ENCODE data around the gene KHDRBS2.

Gene KHDRBS2

DNA sequence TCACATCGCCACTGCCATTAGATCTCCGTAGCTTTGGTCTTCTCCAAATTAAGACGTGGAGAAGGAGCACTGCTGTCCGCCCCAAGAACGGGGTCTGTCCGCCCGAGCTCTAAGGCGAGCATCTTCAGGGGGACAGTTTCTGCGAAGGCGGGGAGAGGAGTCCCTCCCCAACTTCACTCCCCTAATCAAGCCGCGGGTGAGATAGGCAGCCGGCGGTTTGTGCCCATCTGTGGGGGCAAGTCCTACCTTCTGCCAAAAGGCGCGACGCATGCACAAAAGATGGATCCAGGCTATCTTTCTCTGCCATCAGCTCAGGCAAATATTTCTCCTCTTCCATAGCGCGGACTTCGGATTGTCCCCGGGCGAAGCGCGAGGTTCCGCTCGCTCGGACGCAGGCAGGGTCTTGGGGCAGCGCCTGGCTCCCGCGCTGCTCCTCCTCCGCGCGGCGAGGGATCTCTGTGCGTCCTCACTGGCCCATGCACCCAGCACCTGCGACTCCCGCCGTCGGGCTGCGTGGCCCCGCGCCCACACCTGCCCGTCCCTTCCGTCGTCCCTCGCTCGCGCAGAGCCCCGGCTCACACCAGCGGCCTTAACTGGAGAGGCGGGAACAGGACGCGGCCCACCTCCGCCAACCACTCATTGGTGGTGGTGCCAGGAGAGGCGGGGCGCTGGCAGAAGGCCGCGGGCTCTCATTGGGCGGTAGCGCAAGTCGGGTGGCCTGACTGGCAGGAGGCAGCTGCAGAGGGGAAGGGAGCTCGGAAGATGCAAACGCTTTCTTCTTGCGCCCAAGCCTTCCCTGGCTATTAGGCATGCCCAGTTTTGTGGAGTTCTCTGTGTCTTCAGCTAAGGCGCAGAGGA lies at the start of gene KHDRBS2:
KHDRBS2 (minus strand) TSS at position 614 of the 858 bp plus-strand sequence.
- no peak for DNase-seq

DNA sequence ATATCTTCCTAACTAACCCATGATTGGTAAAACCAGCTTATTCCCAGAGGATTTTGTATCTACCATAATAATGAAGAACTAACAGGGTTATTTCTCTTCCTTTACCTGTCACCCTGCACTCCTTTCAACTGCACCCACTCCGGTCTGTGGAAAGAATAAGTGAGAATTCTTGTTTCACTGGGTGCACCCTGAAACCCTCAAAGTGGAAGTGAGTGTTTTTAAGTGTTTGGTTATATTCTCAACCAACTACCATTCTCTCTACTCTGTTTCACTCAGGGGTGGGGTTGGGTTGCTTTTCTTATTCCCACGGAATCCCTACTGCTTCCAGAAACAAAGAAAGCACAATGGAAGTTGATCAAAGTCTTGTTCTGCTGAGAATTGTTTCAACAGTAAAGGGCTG lies 42.6 kb upstream of the KHDRBS2 start:
- no peak for DNase-seq

DNA sequence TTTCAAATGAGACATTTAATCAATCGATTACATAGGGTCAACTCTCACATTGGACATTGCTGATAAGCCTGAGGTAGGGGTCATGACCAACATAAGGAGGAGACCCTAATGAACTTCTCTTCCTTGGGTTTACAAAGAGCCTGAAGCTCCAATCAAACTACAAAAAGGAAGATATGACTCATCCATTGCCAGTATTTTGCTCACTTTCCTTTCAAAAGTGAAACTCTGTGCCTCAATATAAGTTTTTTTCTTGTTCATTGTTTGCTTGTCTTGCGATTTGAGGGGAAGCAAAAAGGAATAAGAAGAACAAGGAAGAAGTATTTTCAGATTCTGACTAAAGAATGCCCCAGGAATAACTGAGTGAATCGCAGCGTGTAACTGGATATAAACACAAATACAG lies 38.8 kb upstream of the KHDRBS2 start:
- DNase-seq, result no peak

DNA sequence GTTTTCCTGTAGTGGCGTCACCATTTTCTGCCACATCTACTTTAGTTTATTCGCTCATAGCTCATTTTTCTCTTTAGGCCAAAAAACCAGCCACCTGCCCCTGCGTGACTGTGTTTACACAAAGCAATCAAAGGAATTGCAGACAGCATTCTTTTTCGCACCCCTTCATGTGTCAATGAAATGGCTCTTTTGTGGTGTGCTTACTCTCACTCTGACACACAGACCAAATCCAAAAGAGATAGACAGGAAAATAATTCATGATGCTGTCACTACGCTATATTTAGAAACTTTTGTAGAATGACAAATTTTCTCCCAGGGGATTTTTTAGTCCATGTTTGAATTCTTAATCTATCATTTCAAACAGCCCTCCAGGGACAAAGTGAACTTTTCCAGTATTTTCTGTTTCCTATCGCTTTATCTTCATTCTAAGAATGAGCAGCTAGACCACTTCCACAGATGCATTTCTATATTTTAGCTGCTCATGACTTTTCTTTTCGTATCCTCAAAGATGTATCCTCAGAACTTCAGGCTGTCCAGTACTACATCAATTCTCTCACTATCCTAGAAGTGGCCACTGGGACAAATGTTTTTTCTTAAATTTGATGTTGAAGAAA lies 37.9 kb upstream of the KHDRBS2 start:
- no peak for DNase-seq

DNA sequence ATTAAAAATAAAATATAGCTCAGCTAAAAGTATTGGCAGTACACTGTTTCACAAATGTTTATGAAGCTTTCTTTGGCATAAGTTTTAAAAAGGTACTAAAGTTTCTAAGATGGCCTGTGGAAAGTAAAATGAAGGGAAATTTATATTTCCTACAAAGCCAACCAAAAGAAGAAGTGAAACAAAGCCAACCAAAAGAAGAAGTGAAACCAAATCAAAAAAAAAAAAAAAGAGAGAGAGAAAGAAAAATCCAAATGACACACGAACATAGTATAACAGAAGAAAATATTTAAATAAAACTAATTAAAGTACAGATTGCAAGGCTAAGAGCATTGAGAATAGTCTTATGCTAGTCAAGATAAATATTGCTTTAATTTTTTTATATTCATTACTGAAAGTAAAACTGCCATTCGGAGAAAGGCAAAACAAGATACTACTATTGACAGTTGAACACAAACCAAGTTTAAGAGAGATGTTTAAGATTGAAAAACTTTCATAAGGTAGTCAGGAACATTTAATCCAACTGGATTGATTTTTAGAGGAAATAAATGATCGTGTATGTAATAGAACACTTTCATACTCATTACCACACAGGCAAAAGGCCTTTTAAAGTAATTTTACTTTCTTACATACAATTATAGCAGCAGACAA lies 12.8 kb upstream of the KHDRBS2 start:
- no peak for DNase-seq

DNA sequence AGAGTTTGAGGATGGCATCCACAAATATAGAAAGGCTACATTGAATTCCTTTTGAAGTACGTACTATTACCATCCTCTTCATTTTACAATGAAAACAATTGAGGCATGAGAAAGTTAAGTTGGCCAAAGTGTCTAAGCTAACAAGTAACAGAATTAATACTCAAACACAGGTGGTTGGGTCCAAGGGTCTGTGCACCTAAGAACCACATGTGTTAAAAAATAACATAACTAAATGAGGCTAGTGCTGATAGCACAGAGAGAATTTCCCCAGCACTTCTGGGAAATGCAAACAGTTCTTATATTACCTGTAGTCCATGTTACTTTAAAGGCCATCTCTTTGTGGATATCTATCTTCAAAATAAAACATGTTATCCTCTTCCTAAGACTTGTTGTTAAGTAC lies 10.5 kb upstream of the KHDRBS2 start:
- no peak for DNase-seq

DNA sequence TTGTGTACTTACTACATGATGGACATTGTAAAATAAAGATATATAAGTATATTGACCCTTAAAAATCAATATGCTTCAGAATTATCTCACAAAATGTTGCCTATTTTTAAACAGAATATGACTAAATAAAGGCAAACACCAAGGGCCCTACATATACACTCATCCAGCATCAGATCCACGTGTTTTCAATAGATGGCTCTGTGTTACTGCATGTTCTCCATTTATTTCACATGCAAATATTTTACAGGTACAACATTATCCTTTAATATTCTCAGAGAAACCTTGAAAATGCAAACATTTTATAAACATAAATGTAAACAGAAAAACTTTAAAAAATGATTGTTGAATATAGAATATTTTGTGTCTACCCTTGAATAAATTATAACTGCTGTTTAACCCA lies 2.9 kb upstream of the KHDRBS2 start:
- DNase-seq, result no peak

DNA sequence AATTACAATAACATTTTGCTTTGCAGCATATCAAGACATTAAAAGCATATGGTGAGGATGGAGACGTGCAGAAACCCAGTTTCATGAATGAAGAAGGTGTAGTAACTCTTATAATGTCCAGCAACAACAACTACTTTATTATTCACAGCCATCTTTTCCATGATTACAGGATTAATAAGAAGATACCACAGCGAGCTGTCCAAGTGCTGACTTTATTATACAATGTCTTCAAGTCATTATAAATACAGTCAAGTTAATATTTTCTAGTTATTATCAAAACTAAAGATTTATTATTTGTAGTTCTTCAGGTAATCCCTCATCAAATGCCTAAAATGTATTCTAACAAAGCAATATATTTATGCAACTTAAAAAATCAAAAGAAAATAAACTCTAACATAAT lies 2.5 kb upstream of the KHDRBS2 start:
- DNase-seq, result no peak

DNA sequence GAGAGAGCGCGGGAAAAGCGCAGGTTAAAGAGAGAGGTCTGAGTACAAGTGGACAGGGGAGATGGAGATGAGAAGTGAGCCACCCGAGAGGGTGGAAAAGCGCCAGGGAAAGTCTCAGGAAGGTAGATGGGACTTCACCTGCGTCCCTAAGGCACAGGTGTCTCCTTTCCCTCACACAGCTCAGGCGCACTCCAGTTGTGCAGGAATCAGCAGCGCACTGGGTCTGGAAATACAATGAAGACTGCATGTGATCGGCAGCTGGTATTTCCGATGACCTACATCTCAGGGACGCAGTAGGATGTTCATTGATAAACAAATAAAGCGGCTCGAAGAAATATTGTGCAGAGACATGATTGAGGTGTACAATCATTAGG lies 432 bp upstream of the KHDRBS2 start:
- no peak for DNase-seq

DNA sequence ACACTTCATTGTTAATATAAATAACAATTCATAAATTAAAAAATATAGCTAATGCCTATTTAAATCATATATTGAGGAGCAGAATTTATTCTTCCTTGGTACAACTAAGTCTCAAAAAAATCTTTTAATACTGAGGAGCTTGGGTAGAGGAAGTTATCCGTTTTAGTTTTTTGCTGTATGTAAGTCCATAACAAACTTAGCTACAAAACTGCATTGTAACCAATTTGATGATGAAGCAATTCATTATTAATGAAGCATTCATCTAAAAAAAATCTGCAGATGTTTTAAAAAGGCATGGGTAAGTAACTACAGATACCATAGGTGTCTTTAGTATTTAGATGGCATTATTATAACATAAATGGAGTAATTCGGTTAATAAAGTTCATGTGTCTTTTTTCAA lies 1.3 kb downstream of the KHDRBS2 start:
- DNase-seq, result no peak

DNA sequence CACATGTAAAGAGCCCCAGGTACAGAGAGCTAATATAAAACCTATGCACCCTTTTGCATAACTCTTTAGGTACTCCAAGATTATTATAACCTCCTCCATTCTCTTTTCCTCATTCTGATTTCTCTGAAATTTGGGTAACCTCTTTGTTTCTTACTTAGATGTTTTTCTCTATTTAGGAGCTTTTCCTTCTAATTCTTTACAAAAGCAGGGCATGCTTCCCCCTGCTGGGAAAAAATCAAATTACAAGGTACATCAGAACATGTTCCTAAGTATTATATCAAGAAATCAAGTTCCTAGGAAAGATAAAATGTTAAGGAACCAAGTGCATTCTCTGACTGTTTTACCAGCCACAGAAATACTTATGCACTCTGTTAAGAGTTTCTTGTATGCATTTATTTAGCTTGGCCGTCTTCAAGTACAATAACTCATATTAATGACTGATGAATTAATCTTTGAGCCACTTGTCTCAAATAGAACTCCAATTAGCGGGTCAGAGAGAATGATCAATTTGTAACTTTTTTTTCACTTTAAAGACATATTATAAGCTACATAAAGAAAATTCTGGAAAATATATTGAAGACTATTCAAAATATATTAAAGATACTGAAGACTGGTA lies 2.1 kb downstream of the KHDRBS2 start:
- no peak for DNase-seq

DNA sequence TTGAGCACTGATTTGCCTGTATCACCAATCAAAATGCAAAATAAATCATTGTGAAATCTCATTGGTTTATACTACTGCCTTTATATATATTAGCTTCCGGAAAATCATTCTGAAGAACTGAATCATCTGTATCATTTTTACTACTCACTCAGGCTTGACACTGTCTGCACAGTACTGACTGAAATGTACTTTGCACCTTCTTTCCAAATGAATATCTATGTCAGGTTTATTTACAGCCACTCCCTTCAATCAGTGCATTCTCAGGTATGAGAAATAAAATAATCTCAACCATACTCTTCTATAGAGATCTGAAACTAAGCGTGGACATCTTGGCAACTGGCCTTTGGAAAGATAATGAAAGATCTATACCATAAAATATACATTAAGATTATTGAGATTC lies 2.7 kb downstream of the KHDRBS2 start:
- DNase-seq, result no peak

DNA sequence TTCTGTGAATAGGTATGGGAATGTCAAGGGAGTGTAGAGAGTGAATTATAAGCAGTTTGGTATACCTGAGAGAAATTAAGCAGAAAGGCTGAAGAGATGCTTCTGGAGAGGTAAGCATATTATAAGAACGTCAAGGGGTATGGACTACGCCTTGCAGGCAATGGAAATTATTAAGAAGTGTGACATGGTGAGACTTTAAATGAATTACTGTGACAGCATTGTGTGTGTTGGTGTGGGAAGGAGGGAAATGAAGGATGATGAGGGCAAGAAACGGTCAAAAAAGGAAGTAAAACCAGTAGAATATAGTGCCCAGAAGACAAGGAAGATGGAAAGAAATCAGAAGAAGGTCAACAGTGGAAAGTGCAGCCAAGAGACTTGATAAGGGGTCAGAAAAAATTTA lies 5.9 kb downstream of the KHDRBS2 start:
- DNase-seq, result no peak

DNA sequence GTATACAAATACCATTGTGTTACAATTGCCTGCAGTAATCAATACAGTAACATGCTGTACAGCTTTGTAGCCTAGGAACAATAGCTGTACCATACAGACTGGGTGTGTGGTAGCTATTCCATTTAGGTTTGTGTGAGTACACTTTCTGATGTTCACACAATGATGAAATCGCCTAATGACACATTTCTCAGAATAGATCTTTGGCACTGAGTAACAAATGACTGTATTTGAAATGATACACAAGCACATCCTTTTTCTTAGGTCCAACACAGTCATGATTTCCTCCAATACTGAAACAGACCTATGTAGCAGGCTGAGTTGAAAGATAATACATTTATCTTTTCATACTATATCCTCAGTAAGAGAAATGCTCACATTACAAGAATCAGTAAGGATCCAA lies 13.9 kb downstream of the KHDRBS2 start:
- no peak for DNase-seq

DNA sequence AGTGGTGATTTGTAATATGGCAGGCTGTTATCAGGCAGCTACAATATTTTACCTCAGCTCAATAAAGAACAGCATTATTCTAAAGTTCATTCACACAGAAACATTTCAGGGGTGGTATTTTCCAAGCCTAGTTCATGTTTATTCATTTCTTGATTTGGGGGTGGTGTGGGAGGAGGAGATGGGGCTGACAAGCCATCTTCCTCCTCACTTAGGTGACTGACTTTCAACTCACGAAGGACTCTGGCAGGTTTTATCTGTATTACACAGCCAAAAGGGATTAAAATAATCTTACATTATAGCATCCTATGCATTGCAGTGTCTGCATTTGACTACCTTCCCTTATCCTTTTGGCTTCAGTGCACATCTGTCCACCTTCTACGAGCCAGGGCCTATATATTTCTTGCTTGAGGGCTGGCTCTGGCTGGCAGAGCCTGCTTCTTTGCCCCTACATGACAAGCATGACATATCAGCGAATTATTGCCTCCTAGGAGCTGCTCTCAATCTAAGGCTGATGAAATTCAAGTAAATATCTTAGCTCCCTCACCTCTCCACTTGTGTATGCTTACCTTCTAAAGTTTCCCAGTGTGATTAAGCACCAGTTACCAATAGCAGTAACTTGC lies 20.0 kb downstream of the KHDRBS2 start:
- no peak for DNase-seq

DNA sequence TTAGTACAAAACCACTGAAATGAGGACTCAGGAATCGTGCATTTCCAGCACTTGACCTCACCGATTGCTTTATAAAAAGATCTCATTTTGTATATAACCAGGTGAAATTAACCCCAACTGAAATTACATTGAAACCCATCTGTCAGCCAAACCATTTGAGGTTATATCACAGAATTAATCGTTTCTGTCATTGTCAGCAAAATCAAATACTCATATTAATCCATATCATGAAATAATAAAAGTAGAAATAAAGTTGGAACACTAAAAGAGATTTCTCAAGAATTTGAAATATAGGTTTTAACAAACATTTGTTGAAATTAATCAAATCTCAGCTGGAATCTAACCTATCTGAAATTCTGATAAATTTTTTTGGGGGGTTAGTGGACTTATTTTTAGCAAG lies 23.7 kb downstream of the KHDRBS2 start:
- DNase-seq, result no peak

DNA sequence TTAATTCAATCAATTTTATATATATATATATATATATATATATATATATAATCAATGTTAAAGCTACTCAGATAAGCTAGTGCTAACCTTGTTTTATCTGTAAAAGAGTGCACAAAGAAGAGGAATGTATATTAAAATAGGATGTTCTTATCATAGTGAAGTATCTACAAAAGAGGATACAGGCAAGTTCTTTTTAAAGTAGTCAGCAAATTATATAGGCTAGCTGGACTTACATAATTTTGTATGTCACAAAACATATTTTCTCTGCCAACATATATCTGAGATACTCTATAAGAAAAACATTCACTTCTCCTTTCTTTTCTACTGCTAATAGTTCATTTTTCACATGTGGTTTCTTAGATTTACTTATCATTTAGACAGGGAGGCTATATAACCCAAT lies 39.9 kb downstream of the KHDRBS2 start:
- no peak for DNase-seq

DNA sequence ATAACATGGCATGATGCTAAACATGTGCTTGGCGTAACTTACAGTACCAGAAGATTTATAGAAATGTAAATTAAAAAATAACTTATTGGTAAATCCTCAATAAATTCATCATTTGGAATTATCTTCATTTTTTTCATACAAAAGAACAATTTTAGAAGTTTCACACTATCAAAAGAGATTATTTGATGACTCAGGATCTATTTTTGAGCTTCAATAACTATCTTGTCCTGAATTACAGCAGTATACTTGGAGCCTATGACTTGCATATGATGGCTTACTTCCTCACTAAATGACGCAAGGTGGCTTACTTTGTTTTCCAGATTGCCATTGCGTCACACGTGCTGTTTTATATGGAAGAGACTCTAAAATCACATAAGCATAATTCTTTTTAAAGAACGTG lies 49.2 kb downstream of the KHDRBS2 start:
- DNase-seq, result no peak

DNA sequence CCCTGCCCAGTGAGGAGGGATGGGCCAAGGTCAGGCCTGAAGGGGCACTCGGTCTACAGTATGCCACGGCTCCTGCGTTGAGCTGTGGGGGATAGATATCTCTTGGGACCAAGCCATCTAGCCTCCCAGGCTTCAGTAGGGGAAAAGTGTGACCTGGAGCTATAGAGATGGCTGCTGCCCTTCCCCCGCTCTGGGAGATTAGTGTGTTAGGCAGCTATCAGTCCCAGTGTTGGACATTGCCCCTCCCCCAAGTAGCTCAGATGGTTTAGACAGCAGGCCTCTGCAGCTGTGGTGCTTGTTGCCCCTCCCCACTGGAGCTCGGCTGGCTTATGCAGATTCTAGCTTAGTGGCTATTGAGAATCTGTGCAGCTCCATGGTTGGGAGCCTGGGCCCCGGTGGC lies 56.8 kb downstream of the KHDRBS2 start:
- DNase-seq, result no peak

DNA sequence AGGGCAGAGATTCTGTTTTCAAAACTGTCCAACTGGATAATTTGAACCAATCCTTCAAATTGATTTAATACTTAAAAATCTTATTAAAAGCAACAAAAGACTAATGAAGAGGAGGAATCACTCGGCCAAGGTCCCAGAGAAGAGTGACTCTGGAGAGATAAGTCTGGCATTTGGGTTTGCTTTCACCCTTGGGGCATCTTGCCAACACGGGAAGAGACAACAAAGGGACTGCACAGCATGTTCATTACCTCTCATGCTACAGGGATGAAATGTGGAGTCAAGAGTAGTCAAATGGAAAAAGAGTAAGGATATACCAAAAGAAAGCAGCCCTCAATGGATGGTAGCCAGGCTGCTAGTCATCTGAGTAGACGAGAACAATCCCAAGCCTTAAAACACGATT lies 68.2 kb downstream of the KHDRBS2 start:
- DNase-seq, result no peak

DNA sequence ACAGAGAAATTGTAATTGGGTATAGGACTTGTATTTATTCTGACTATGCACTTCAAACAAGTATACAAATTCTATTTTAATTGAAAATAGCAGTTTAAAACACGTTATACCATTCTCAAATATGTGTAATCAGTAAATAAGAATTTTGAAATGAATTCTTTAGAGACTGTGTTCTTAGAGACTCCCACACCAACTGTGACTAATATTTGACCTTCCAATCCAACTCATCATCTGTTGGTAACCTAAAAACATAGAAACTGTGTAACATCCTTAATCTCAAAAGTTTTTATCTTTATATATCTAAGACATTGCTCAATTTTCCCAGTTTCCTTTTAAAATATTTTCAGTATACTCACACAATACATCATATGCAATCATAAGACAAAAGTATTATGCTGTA lies 83.9 kb downstream of the KHDRBS2 start:
- no peak for DNase-seq

DNA sequence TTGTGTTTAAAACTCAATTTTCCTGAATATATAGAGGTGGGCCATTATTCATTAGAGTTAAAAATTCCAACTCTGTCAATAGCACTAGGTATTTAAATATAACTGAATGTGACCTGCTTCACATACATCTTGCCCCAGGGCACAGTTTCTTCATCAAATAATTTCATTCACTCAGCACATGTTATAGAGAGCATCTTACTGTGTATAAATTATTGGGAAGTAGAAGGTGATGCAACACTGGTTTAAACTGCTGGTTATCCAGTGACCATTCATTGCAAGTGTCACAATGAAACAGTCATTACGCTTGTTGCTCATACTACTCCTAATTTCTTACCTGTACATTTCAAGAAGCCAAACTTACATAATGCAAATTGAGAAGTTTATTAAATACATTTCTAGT lies 93.4 kb downstream of the KHDRBS2 start:
- DNase-seq, result no peak

DNA sequence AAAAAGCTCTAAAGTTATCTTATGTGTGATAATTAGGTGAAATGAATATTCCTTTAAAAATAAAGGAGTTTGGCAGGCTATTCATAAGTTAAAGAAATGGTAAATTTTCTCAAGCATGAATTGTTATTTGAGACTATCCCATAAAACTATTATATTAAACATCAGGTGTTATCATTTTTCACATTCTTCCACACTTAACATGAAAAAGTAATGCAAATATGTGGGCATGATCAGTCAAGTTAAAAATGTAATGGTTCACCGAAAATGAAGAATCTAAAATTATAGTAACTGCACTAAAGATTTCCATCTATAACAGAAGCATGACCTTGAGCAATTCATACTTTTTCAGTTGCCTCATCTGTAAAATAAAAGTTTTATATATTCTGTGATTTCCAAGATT lies 110.8 kb downstream of the KHDRBS2 start:
- DNase-seq, result no peak

Measured in NK-92 treated with Interleukin-12 subunit alpha and Interleukin-12 subunit beta, amount 100 ng/mL, for 24 hours (cell line).